ENCODE results near the gene NR1I3.

DNA sequence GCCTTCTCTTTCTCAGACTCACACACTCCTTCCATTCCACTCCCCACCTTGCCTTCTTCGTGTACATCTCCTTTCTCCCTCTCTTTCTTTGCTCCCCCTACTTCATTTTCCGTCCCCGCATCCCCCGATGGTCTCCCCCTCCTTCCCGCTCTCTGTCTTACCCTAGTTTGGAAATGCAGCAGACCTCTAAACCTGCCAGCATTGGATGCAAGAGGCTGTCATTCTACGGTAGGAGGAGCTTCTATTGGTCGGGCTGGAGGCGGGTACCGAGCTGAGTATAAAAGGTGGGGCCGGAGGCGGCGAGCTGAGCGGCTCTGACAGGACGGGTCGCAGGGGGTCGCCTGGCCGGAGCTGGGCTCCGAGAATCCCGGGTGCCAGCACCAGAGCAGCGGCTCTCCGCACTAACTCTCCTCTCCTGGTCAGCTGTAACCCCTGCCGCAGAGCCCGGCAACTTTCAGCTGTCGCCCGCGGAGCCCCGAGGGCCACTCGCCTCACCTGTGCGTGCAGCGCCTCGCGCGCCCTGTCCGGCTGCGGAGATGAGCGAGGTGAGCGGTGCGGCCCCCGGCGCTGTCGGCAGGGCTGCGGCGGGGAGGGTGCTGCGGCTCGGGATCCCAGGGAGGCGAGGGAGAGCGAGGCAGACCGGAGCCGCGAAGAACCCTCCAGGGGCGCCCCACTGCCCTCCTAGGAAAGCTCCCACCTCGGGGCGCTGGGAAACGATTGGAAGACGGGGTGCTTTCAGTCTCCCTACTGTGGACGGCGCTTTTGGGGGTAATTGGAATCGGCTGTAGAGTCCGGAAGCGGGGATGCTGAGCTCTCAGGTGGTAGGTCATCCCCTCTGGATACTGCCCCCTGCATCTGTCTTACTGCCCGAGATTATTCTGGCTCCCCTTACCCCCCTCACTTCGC, 20.7 kb upstream of the NR1I3 start, which contains the start of gene PCP4L1:
- TF ChIP-seq EP300 (IDR thresholded peaks at IDR 0.05; ENCODE audit: borderline replicate concordance in 1 of 2, low read depth in 1 of 2, low read length in 1 of 2) (no peak), POLR2AphosphoS5 (IDR thresholded peaks at IDR 0.05; ENCODE audit: low read depth, low read length) (no peak), CTCF (IDR thresholded peaks at IDR 0.05) (no peak), NFIC (IDR thresholded peaks at IDR 0.05; ENCODE audit: borderline replicate concordance) (no peak), YY1 (IDR thresholded peaks at IDR 0.05; ENCODE audit: low read depth) (no peak)
- TF ChIP-seq, protein P1, sequence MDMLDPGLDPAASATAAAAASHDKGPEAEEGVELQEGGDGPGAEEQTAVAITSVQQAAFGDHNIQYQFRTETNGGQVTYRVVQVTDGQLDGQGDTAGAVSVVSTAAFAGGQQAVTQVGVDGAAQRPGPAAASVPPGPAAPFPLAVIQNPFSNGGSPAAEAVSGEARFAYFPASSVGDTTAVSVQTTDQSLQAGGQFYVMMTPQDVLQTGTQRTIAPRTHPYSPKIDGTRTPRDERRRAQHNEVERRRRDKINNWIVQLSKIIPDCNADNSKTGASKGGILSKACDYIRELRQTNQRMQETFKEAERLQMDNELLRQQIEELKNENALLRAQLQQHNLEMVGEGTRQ (IDR thresholded peaks at IDR 0.05; ENCODE audit: borderline replicate concordance, low read depth, low read length), result no peak
